ENCODE results near the gene NR2F6. TPM values are rescaled to one million over a fixed set of nuclear protein-coding genes. Genes with fewer than 3 reads are reported as not detected.

The NR2F6 gene
- 66.0 and 74.2 TPM in 2 replicates for total RNA-seq

GRCh38 chr19:17245535-17245984 is at the start of gene NR2F6:
Gene NR2F6 (minus strand): TSS chr19:17245919. CDS start chr19:17245220, 699 bp downstream.

GRCh38 chr19:17281391-17282304 is 35.9 kb upstream of the NR2F6 start, which contains the start of gene ANKLE1:
Gene ANKLE1 (plus strand): TSS chr19:17281901. CDS start chr19:17281921, 20 bp downstream.

GRCh38 chr19:17266975-17267788 is 21.5 kb upstream of the NR2F6 start, which contains the start of gene BABAM1:
Gene BABAM1 (plus strand): TSS chr19:17267443. CDS start chr19:17268807, 1,364 bp downstream.

GRCh38 chr19:17264641-17264979 is 18.9 kb upstream of the NR2F6 start, which contains the start of gene USHBP1:
Gene USHBP1 (minus strand): TSS chr19:17264745. CDS start chr19:17264299, 446 bp downstream.

DNA sequence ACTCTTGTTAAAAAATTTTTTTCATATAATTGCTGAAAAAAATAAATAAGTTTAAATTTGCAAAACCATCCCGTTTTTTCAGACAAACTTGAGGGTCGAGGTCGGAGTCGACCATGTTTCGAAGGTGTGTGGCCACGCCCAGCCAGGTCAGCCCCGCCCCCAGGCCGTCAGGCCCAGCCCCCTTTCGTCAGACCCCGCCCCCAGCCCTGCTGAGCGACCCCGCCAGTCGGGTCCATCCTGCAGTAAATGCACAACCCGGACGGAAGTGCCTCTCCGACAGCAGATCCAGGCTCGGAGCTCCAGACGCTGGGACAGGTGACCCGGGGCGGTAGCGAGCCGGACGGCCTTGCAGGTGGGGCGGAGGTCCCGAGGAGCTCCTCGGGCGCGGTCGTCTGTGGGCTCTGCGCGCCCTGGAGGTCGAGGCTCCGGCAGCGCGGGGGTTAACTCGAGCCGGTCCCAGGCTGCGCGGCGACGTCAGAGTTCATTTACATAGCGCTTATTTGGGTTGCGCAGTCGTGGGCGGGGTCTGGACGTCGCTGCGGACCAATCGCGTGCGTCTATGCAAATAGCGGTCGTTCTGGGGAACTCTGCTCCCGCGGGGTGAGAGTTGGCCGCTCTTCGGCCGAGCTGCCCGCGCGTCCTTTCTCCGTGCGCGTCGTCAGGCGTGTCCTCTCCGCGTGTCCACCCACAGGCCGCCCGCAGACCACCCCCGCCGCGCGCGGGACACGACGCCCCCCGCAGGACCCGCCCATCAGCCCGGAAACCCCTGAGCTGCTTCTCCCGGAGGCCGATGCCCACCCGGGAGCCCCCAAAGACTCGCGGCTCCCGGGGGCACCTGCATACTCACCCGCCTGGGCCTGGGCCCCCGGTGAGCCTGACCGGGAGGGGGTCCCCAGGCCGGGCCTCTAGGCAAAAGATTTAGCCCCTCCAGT is 19.5 kb downstream of the NR2F6 start, which contains the start of gene OCEL1:
TSS of gene OCEL1 (plus strand) at position 225 of the 932 bp plus-strand sequence. CDS start at position 247, 22 bp downstream.

GRCh38 chr19:17215127-17215971 is 30.4 kb downstream of the NR2F6 start, which contains the start of gene USE1:
Gene USE1 (plus strand): TSS chr19:17215357. CDS start chr19:17215406, 49 bp downstream.

Other genes with a start within 250 kb of the NR2F6 start
- gene CPAMD8, start 219.1 kb downstream of the NR2F6 start, total RNA-seq: 2.3 and 6.3 TPM in 2 replicates
- 2.3 and 3.1 TPM in 2 replicates for gene HAUS8, start 170.5 kb downstream of the NR2F6 start, total RNA-seq
- 90.2 and 122 TPM in 2 replicates for gene MYO9B, start 170.1 kb downstream of the NR2F6 start, total RNA-seq
- gene USE1, start 30.6 kb downstream of the NR2F6 start, total RNA-seq: 19.1 and 25.5 TPM in 2 replicates
- 5.4 and 7.1 TPM in 2 replicates for gene OCEL1, start 19.7 kb downstream of the NR2F6 start, total RNA-seq
- under 0.01 TPM in 1 of 2 replicates, not detected in the other for gene USHBP1, start 18.8 kb upstream of the NR2F6 start, total RNA-seq
- 77.3 and 127 TPM in 2 replicates for gene BABAM1, start 21.5 kb upstream of the NR2F6 start, total RNA-seq
- gene ANKLE1, start 36.0 kb upstream of the NR2F6 start, total RNA-seq: 0.39 and 0.65 TPM in 2 replicates
- gene ABHD8, start 57.5 kb upstream of the NR2F6 start, total RNA-seq: 10.2 and 23.6 TPM in 2 replicates
- gene MRPL34, start 60.0 kb upstream of the NR2F6 start, total RNA-seq: 29.8 and 50.3 TPM in 2 replicates
- 10.2 and 39.6 TPM in 2 replicates for gene DDA1, start 63.6 kb upstream of the NR2F6 start, total RNA-seq
- gene ANO8, start 88.9 kb upstream of the NR2F6 start, total RNA-seq: 3.9 and 5.0 TPM in 2 replicates
- gene GTPBP3, start 91.6 kb upstream of the NR2F6 start, total RNA-seq: 20.0 and 34.2 TPM in 2 replicates
- not detected in 2 replicates for gene PLVAP, start 131.4 kb upstream of the NR2F6 start, total RNA-seq
- gene CCDC194, start 148.3 kb upstream of the NR2F6 start, total RNA-seq: not detected in 2 replicates
- gene BST2, start 159.7 kb upstream of the NR2F6 start, total RNA-seq: 0.39 TPM in 1 of 2 replicates, not detected in the other
- 47.9 and 72.9 TPM in 2 replicates for gene MVB12A, start 174.1 kb upstream of the NR2F6 start, total RNA-seq
- gene TMEM221, start 202.7 kb upstream of the NR2F6 start, total RNA-seq: not detected in 2 replicates
- not detected in 2 replicates for gene NXNL1, start 215.0 kb upstream of the NR2F6 start, total RNA-seq
- 21.7 and 25.9 TPM in 2 replicates for gene SLC27A1, start 224.6 kb upstream of the NR2F6 start, total RNA-seq